Lung (tissue), 12 donors: ENCODE measurements around the gene FAM222A. TPM values are rescaled to one million over a fixed set of nuclear protein-coding genes. Genes with fewer than 3 reads are reported as not detected.
A peak's percentile ranks its signal among the peaks of the same experiment; 100 is the strongest.

Experiments
- ATAC-seq: fragments of 200-7000 bp; cut with Tn5 transposase; one replicate; pipeline ENCODE4 v1.9.1; 2020; ENCODE audit warnings: moderate number of reproducible peaks; ENCODE audit not compliant: insufficient read depth, low FRiP score
- DNase-seq, 3 donors: peaks; one replicate each; pipeline ENCODE4 v3.0.0-alpha.2; 2013 to 2017
- H3K27ac ChIP-seq, 2 donors: one replicate each; pipeline ENCODE4 v1.5.1; 2013; ENCODE audit warnings: mild to moderate bottlenecking in 2 of 2, moderate library complexity in 2 of 2, control low read depth in 1 of 2, inconsistent platforms in 1 of 2, low read depth in 1 of 2, low read length in 1 of 2
- H3K27me3 ChIP-seq, 3 donors: one replicate each; pipeline ENCODE4 v1.5.1; 2013; ENCODE audit warnings: low read length in 2 of 3; ENCODE audit not compliant: control insufficient read depth in 3 of 3, insufficient read depth in 3 of 3
- H3K36me3 ChIP-seq, 4 donors: one replicate each; pipeline ENCODE4 v1.5.1; 2013; ENCODE audit warnings: low read length in 4 of 4, mild to moderate bottlenecking in 1 of 4, moderate library complexity in 1 of 4; ENCODE audit not compliant: control insufficient read depth in 4 of 4, insufficient read depth in 4 of 4
- H3K4me1 ChIP-seq, 5 donors: one replicate each; pipeline ENCODE4 v1.5.1; 2013; ENCODE audit warnings: low read length in 5 of 5, mild to moderate bottlenecking in 2 of 5, moderate library complexity in 1 of 5; ENCODE audit not compliant: control insufficient read depth in 5 of 5, insufficient read depth in 5 of 5
- H3K4me3 ChIP-seq: one replicate; pipeline ENCODE4 v1.5.1; 2013; ENCODE audit warnings: mild to moderate bottlenecking, control low read depth, moderate library complexity
- H3K9ac ChIP-seq, 2 donors: one replicate each; pipeline ENCODE4 v1.5.1; 2013; ENCODE audit warnings: low read length in 2 of 2, control low read depth in 1 of 2; ENCODE audit not compliant: insufficient read depth in 1 of 2
- H3K9me3 ChIP-seq, 4 donors: one replicate each; pipeline ENCODE4 v1.5.1; 2013; ENCODE audit warnings: low read length in 3 of 4, mild to moderate bottlenecking in 1 of 4, moderate library complexity in 1 of 4; ENCODE audit not compliant: control insufficient read depth in 4 of 4, insufficient read depth in 3 of 4
- CTCF ChIP-seq: IDR thresholded peaks from 2 replicates; pipeline ENCODE4 v1.5.1; 2012; ENCODE audit warnings: mild to moderate bottlenecking; ENCODE audit errors: control extremely low read depth, extremely low read depth
- WGBS, 2 donors: extraction: QIAGEN DNeasy Blood & Tissue Kit; methylation state at CpG; one replicate each; pipeline ENCODE4 v1.1.7; 2013; 5-methylcytosine and 5-hydroxymethylcytosine counted together
- polyA plus RNA-seq, 2 donors: library from polyadenylated mRNA; stranded (reverse); fragments of 200-250 nt; gene quantifications; one replicate each; pipeline ENCODE4 v1.2.1, GENCODE V29; 2013
- total RNA-seq, 2 donors: library from RNA; depleted of rRNA in 1 of 2; stranded (reverse); fragments of >200 nt in 1 of 2; gene quantifications; one replicate each; pipeline ENCODE4 v1.2.1, GENCODE V29; 2014 to 2021
- donor health status: control.
- donor health status: control.
- donor health status: Bipolar disorder and iron deficiency.
- donor health status: healthy.
- donor health status: DM: yes; HTN: yes; CAD: no.

FAM222A gene
- total and polyA plus RNA-seq, 4 donors, result 0.28 to 2.6 (median 1.1) TPM

- Histone ChIP-seq H3K9me3 (no peaks in the 10 kb centered on the region), H3K36me3 (no peaks in the 10 kb centered on the region), H3K27me3 (no peaks in the 10 kb centered on the region), H3K4me3 (no peak overlapping the region), H3K4me1 (peaks cover 0 to 19% (median 0%) of the 10 kb centered on the region in 5 donors), H3K9ac (no peak overlapping the region), H3K27ac (no peak overlapping the region)
- WGBS, 2 donors, result 84 to 89% methylated on average over 21 of the region's 21 CpGs
- TF ChIP-seq CTCF, result no peak
- ATAC-seq (no peak), DNase-seq (peak in 1 of 3 donors; percentile 6)
Measured at GRCh38 chr12:109732321-109733305, 19.0 kb downstream of the FAM222A start.

- peak in 2 of 3 donors; percentile 44 to 49 for DNase-seq
- 22 to 25% methylated on average over 22 of the region's 22 CpGs for WGBS, 2 donors
Measured at GRCh38 chr12:109734219-109735000, 20.8 kb downstream of the FAM222A start.

DNA sequence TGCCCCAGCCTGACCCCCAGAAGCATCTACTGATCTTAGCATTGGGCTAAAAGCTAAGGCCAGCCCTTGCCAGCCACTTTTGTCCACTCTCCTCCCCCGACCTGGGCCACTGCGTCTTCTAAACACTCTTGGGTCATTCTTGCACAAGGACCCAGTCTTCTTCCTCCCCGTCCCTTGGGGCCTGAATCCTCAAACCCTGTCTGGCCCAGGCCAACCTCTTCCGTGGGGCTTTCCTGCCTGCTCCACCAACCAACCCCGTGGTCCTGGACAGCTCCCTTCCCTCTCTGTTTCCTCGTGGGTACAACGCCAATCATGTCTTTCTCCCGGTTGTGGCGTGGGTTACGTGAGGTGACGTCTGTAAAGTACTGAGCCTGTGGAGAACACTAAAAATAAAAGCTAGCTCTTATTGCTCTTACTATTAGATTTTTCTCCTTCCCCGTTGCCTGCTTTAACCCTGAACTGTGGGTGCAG, 21.5 kb downstream of the FAM222A start:
- no peak for TF ChIP-seq CTCF
- WGBS, 2 donors, result 60 to 65% methylated on average over 12 of the region's 12 CpGs

More at GRCh38 chr12:109734219-109735000, 20.8 kb downstream of the FAM222A start:
- Histone ChIP-seq H3K27ac (no peak overlapping the region), H3K4me1 (peaks cover 0 to 26% (median 2%) of the 10 kb centered on the region in 5 donors), H3K27me3 (no peaks in the 10 kb centered on the region), H3K4me3 (no peak overlapping the region), H3K9ac (no peak overlapping the region), H3K9me3 (no peaks in the 10 kb centered on the region), H3K36me3 (no peaks in the 10 kb centered on the region)
- ATAC-seq, result no peak
- no peak for TF ChIP-seq CTCF

More for the DNA sequence above, 21.5 kb downstream of the FAM222A start:
- H3K36me3 ChIP-seq, result no peaks in the 10 kb centered on the region
- ATAC-seq, result no peak
- H3K9me3 ChIP-seq, result no peaks in the 10 kb centered on the region
- no peak overlapping the region for H3K4me3 ChIP-seq
- peaks cover 0 to 27% (median 4%) of the 10 kb centered on the region in 5 donors for H3K4me1 ChIP-seq
- H3K27ac ChIP-seq, result no peak overlapping the region
- no peak overlapping the region for H3K9ac ChIP-seq
- H3K27me3 ChIP-seq, result no peaks in the 10 kb centered on the region
- DNase-seq, result peak in 1 of 3 donors; percentile 11
